ENCODE measurements around the gene SAMM50.

The SAMM50 gene

GRCh38 chr22:44026630-44027511 lies 71.6 kb downstream of the SAMM50 start:
- DNase-seq (ENCODE audit: low read depth in 1 of 2, low spot score in 1 of 2) = peak; percentile 18 to 38

GRCh38 chr22:44028091-44028490 lies 72.8 kb downstream of the SAMM50 start:
- no peak for DNase-seq (ENCODE audit: low read depth in 1 of 2, low spot score in 1 of 2)

DNA sequence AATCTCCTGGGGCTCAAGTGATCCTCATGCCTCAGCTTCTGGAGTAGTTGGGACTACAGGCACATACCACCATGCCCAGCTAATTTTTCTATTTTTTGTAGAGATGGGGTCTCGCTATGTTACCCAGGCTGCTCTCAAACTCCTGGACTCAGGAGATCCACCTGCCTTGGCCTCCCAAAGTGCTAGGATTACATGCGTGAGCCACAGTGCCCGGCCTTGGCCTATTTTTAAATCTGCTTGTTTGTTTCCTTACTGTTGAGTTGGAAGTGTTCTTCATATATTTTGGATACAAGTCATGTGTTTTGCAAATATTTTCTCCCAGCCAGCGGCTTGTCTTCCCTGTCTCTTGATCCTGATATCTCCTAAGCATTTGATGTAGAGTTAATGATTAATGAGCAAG lies 73.8 kb downstream of the SAMM50 start:
- DNase-seq (ENCODE audit: low read depth in 1 of 2, low spot score in 1 of 2) = no peak

DNA sequence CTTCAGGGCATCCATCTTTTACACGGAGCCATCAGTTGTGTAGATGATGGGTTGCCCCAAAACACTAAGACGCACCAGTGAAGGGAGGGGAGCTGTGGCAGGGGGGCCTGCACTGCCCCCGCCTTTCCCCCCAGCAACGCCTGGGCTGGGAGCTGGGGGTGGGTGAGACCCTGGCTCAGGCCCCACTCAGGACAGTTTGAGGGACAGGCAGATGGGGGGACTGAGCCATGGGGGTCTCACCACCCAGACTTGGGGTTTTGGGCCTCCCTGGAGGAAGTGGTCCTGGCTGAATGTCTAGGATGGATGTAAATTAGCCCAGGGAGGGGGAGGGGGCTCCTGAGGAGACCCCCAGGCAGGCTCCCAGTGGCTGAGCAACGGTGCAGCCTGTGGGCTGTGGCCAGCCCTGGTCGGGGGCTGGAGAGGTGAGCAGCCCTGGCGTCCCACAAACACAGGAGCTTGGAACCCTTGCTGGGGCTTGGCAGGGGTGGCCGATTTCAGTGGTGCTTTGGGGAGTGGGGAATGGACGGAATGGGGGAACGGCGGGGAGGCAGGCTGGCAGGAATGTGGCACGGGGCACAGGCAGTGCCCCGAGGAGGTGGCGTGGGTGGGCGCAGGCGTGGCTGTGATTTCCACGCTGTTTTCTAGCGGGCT lies 74.9 kb downstream of the SAMM50 start:
- DNase-seq (ENCODE audit: low read depth in 1 of 2, low spot score in 1 of 2) = no peak

- no peak for DNase-seq (ENCODE audit: low read depth in 1 of 2, low spot score in 1 of 2)
These were observed 75.5 kb downstream of the SAMM50 start for GRCh38 chr22:44030702-44031082.

DNA sequence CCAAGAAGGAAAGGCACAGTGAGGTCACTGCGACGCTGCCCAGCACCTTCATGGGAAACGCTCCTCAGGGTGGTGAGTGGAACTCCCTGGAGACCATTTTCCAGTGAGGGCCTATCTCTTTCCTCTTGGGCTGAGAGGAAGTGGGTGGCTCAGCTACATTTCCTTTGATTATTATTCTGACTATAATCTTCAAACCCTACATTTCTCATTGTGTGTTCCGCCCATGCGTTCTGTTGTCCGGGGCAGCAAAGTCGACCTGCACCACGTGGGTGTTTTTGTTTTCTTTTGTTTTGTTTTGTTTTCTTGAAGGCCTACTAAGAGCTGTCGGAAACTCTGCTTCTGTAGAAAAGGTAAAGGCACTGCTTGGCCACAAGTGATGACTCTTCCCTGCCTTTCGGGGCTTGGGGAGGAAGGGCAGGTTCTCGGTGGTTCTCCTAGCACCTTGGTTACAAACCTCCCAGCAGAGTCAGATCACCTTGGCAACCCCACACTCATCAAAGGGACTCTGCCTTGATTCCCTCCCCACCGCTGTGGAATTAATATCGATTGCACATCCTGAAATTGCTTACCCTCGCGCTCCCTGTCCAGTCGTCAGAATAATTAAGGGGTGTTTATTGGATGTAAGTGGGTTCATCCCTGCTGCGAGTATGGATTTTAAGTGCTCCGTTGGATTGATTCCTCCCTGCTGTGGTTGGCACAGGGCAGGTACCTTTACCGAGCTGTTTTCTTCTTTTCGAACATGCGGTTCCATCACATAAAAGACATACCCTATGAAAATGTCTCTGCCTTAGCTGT lies 76.1 kb downstream of the SAMM50 start:
- DNase-seq (ENCODE audit: low read depth in 1 of 2, low spot score in 1 of 2) = no peak

- no peak for DNase-seq (ENCODE audit: low read depth in 1 of 2, low spot score in 1 of 2)
These were observed 77.0 kb downstream of the SAMM50 start for GRCh38 chr22:44032126-44032730.

- DNase-seq (ENCODE audit: low read depth in 1 of 2, low spot score in 1 of 2) = no peak
These were observed 78.0 kb downstream of the SAMM50 start for GRCh38 chr22:44033287-44033686.

DNA sequence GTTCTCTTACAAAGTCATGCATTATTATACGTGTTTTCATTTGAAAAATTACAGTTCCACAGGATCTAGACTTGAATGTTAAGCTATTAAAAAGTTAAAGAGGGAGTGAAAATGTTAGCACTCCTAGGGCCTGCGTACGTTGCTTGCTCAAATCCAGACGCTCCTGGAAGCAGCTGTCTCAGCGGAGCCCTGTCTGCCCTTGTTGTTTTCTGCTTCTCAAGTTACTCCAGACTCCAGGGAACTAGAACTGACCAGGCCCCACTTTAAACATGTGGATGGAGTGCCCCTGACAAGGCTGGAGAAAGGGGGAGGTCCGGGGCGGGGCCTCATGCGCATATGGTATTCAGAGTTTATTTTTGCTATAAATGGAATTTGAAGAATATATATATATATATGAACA lies 78.5 kb downstream of the SAMM50 start:
- DNase-seq (ENCODE audit: low read depth in 1 of 2, low spot score in 1 of 2) = no peak

GRCh38 chr22:44037519-44038375 lies 82.5 kb downstream of the SAMM50 start:
- no peak for DNase-seq (ENCODE audit: low read depth in 1 of 2, low spot score in 1 of 2)

DNA sequence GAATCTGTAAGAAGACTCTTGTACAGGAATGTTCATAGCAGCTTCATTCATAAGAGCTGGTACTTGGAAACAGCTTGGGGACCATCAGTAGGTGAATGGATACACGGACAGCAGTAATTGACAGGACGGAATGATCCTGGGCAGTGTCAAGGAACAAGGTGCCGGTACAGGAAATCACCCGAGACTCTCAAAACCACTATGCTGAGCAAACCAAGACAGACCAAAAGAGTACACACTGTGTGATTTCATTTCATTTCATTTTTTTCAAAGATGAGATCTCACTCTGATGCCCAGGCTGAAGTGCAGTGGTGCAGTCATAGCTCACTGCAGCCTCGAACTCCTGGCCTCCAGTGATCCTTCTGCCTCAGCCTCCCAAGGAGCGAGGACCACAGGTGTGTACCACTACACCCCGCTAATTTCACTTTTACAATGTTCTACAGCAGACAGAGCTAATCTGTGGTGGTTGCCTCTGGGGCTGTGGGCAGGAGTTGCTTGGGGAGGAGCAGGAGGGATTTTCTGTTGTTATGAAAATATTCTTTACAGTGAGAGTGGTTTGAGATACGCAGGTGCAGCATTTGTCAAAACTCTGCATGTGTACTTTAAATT lies 84.4 kb downstream of the SAMM50 start:
- DNase-seq (ENCODE audit: low read depth in 1 of 2, low spot score in 1 of 2) = no peak

DNA sequence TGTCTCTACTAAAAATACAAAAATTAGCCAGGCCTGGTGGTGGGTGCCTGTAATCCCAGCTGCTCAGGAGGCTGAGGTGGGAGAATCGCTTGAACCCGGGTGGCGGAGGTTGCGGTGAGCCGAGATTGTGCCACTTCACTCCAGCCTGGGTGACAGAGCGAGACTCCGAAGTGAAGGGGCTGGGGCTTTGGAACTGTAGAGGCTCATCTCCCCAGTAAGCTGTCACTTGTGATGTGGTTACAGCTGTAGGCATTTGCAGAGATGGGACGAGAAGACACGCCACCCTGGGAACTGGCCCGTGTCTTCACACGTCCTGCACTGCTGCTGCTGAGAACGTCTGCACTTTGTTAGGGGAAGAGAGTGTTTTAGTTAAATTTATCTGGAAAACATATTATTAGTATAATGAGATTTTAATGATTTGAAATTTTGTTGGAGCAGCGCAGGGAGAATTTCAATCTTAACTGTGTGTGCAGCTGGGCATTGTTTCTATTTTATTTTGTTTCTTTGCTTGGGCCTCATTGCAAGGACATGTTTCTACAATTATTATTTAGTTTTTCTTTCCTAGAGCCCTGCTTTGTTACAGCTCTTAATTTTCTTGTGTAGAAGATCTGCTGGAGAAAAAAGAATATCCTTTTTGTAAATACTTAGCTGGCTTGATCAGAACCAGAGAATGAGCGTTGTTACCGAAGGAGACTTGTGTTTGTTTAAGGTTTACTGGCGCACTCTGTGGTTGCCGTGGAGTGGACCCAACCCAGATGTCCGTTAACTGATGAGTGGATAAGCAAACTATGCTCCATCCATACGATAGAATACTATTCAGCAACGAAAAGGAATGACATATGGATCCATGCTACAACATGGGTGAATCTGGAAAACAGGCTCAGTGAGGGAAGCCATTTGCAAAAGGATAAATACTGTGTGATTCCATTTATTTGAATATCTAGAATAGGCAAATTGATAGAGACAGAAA lies 87.3 kb downstream of the SAMM50 start:
- DNase-seq (ENCODE audit: low read depth in 1 of 2, low spot score in 1 of 2) = no peak

DNA sequence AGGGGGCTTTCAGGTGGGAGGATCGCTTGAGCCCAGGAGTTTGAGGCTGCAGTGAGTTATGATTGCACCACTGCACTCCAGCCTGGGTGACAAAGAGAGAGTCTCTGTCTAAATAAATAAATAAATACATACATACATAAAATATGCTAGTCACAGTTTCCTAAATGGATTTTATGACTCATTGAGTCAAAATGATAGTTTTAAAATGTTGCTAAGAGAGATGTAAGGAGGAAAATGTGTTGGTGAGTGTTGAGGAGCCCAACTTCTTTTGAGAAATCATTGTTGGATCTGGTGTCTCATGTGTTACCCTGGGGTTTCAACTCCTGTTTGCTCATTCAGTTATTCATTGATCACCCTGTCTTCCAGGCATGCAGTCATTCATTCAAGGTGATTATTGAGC lies 89.9 kb downstream of the SAMM50 start:
- no peak for DNase-seq (ENCODE audit: low read depth in 1 of 2, low spot score in 1 of 2)
